Neutrophil (primary cell): ENCODE data around the gene MIS12.

Experiments used
- H3K27ac ChIP-seq: fragments of 200-600 bp; sonication (generic); 2 replicates; pipeline ENCODE4 v1.5.1; 2016; ENCODE audit warnings: mild to moderate bottlenecking, moderate library complexity
- H3K27me3 ChIP-seq: fragments of 200-600 bp; sonication (generic); 2 replicates; pipeline ENCODE4 v1.6.0; 2016; ENCODE audit warnings: mild to moderate bottlenecking
- H3K36me3 ChIP-seq: fragments of 200-600 bp; sonication (generic); 2 replicates; pipeline ENCODE4 v1.5.1; 2017
- H3K4me1 ChIP-seq, 2 experiments: fragments of 200-600 bp in 1 of 2; sonication (generic) in 1 of 2; 1 replicate in 1 of 2; 2 replicates in 1 of 2; pipeline versions ENCODE4 v1.5.1 to v1.6.1; 2013 to 2016; ENCODE audit warnings: low read depth in 1 of 2, low read length in 1 of 2, mild to moderate bottlenecking in 1 of 2, moderate library complexity in 1 of 2; ENCODE audit not compliant: control insufficient read depth in 1 of 2, insufficient read depth in 1 of 2
- H3K4me3 ChIP-seq, 2 experiments: fragments of 200-600 bp in 1 of 2; sonication (generic) in 1 of 2; 1 replicate in 1 of 2; 2 replicates in 1 of 2; pipeline ENCODE4 v1.5.1; 2013 to 2016; ENCODE audit warnings: low read depth in 1 of 2, low read length in 1 of 2, mild to moderate bottlenecking in 1 of 2, moderate library complexity in 1 of 2
- H3K9me3 ChIP-seq: fragments of 200-600 bp; sonication (generic); 2 replicates; pipeline ENCODE4 v1.5.1; 2016
- CTCF ChIP-seq: fragments of 200-600 bp; sonication (generic); IDR thresholded peaks from 2 replicates; pipeline ENCODE4 v1.5.1; 2016; ENCODE audit warnings: antibody characterized with exemption

The MIS12 gene

GRCh38 chr17:5444209-5444608 lies 42.2 kb upstream of the MIS12 start:
- Histone ChIP-seq H3K4me1 (peaks cover 7% of the 10 kb centered on the region in 2 experiments), H3K9me3 (no peaks in the 10 kb centered on the region), H3K27ac (no peak overlapping the region), H3K4me3 (no peak overlapping the region), H3K36me3 (peaks cover 48% of the 10 kb centered on the region), H3K27me3 (no peaks in the 10 kb centered on the region)
- no peak for TF ChIP-seq CTCF

GRCh38 chr17:5446786-5447185 lies 39.6 kb upstream of the MIS12 start:
- Histone ChIP-seq H3K36me3 (peaks cover 74% of the 10 kb centered on the region), H3K27ac (no peak overlapping the region), H3K4me3 (no peak overlapping the region), H3K9me3 (no peaks in the 10 kb centered on the region), H3K27me3 (no peaks in the 10 kb centered on the region), H3K4me1 (no peaks in the 10 kb centered on the region)
- no peak for TF ChIP-seq CTCF

- no peak for TF ChIP-seq CTCF
- no peaks in the 10 kb centered on the region for H3K36me3 ChIP-seq
Observed at GRCh38 chr17:5464717-5465507, 21.5 kb upstream of the MIS12 start.

GRCh38 chr17:5466295-5466694 lies 20.1 kb upstream of the MIS12 start:
- no peak overlapping the region for H3K27ac ChIP-seq
- H3K4me3 ChIP-seq = no peak overlapping the region
- no peaks in the 10 kb centered on the region for H3K27me3 ChIP-seq
- no peaks in the 10 kb centered on the region for H3K9me3 ChIP-seq
- no peak for TF ChIP-seq CTCF
- no peaks in the 10 kb centered on the region for H3K36me3 ChIP-seq
- H3K4me1 ChIP-seq = peaks cover 37 to 39% of the 10 kb centered on the region in 2 experiments

More at GRCh38 chr17:5464717-5465507, 21.5 kb upstream of the MIS12 start:
- Histone ChIP-seq H3K4me1 (peaks cover 34 to 39% of the 10 kb centered on the region in 2 experiments), H3K27ac (no peak overlapping the region), H3K4me3 (no peak overlapping the region), H3K27me3 (no peaks in the 10 kb centered on the region), H3K9me3 (no peaks in the 10 kb centered on the region)

GRCh38 chr17:5467416-5467815 lies 18.9 kb upstream of the MIS12 start:
- no peak for TF ChIP-seq CTCF
- H3K4me3 ChIP-seq = peak overlapping the region in 1 of 2 experiments; percentile 95

More at GRCh38 chr17:5467416-5467815, 18.9 kb upstream of the MIS12 start:
- H3K9me3 ChIP-seq = no peaks in the 10 kb centered on the region
- no peaks in the 10 kb centered on the region for H3K27me3 ChIP-seq
- H3K27ac ChIP-seq = no peak overlapping the region
- H3K4me1 ChIP-seq = peaks cover 34 to 35% of the 10 kb centered on the region in 2 experiments
- peaks cover 7% of the 10 kb centered on the region for H3K36me3 ChIP-seq
